ENCODE measurements around the gene GTF2IRD1. TPM values are rescaled to one million over a fixed set of nuclear protein-coding genes. Genes with fewer than 3 reads are reported as not detected.
"Not testable (repeated sequence)": the region's sequence is repeated elsewhere in the genome, so short reads cannot be mapped to it uniquely, and the experiment has no call there.

The GTF2IRD1 gene
- total RNA-seq, 1 experiment from 2014 or later = 53.6 TPM

- no peak overlapping the region for H3K4me3 Mint-ChIP-seq (ENCODE audit: unreplicated experiment)
- POLR2A ChIA-PET = no interaction called here
- no TSS peak for BruUV-seq (replicated peaks)
- Histone ChIP-seq H3K36me3 (ENCODE audit: control insufficient read depth, insufficient read depth, low read length) (peaks cover 8% of the 10 kb centered on the region), H3K4me3 (ENCODE audit: low read depth, low read length) (no peak overlapping the region), H3K27me3 (replicated peaks; ENCODE audit: control insufficient read depth, insufficient read depth, low read length) (no peaks in the 10 kb centered on the region), H3K9me3 (no peaks in the 10 kb centered on the region), H3K4me1 (0 out of 2 replicates have a peak, but pooled peaks cover 6% of the 10 kb centered on the region)
- CTCF ChIA-PET = no interaction called here
- H3K36me3 Mint-ChIP-seq (ENCODE audit: insufficient read depth, unreplicated experiment) = peaks cover 64% of the 10 kb centered on the region
- no peaks in the 10 kb centered on the region for H3K27me3 Mint-ChIP-seq (ENCODE audit: insufficient read depth, unreplicated experiment)
- no peak for TF ChIP-seq CTCF (IDR thresholded peaks at IDR 0.05; ENCODE audit: insufficient read depth in 1 of 2, low read depth in 1 of 2, low read length in 1 of 2, severe bottlenecking in 1 of 2, unreplicated experiment in 1 of 2)
- intact Hi-C loops (cut with micrococcal nuclease; ENCODE audit: unreplicated experiment) = no loop called here
- no peaks in the 10 kb centered on the region for H3K9me3 Mint-ChIP-seq (ENCODE audit: unreplicated experiment)
- DNase-seq = no peak
- no peak overlapping the region for H3K27ac Mint-ChIP-seq (ENCODE audit: unreplicated experiment)
- H3K4me1 Mint-ChIP-seq (ENCODE audit: low read depth, unreplicated experiment) = peaks cover 7% of the 10 kb centered on the region
These were observed 88.9 kb downstream of the GTF2IRD1 start for GRCh38 chr7:74542558-74543117.

- peak; percentile 69 to 74 for TF ChIP-seq CTCF (IDR thresholded peaks at IDR 0.05; ENCODE audit: insufficient read depth in 1 of 2, low read depth in 1 of 2, low read length in 1 of 2, severe bottlenecking in 1 of 2, unreplicated experiment in 1 of 2)
- Histone ChIP-seq H3K9me3 (no peaks in the 10 kb centered on the region), H3K27me3 (replicated peaks; ENCODE audit: control insufficient read depth, insufficient read depth, low read length) (no peaks in the 10 kb centered on the region), H3K4me1 (0 out of 2 replicates have a peak, but pooled peaks cover 6% of the 10 kb centered on the region), H3K36me3 (ENCODE audit: control insufficient read depth, insufficient read depth, low read length) (peaks cover 8% of the 10 kb centered on the region), H3K4me3 (ENCODE audit: low read depth, low read length) (no peak overlapping the region)
- Mint-ChIP-seq H3K4me1 (ENCODE audit: low read depth, unreplicated experiment) (peaks cover 7% of the 10 kb centered on the region), H3K27me3 (ENCODE audit: insufficient read depth, unreplicated experiment) (no peaks in the 10 kb centered on the region), H3K9me3 (ENCODE audit: unreplicated experiment) (no peaks in the 10 kb centered on the region), H3K4me3 (ENCODE audit: unreplicated experiment) (no peak overlapping the region), H3K27ac (ENCODE audit: unreplicated experiment) (peak overlapping the region; percentile 69), H3K36me3 (ENCODE audit: insufficient read depth, unreplicated experiment) (peaks cover 74% of the 10 kb centered on the region)
- ChIA-PET POLR2A (no interaction called here), CTCF (no interaction called here)
- intact Hi-C loops (cut with micrococcal nuclease; ENCODE audit: unreplicated experiment) = loop anchor here (1.0 to 5.0 kb wide), 2 partner anchors 108 to 128 kb away; no protein-coding TSS in a partner anchor
- BruUV-seq (replicated peaks) = no TSS peak
- DNase-seq = peak; percentile 61 to 67
These were observed 91.2 kb downstream of the GTF2IRD1 start for GRCh38 chr7:74544706-74545469.

GRCh38 chr7:74545921-74546320 is 92.2 kb downstream of the GTF2IRD1 start:
- H3K27ac Mint-ChIP-seq (ENCODE audit: unreplicated experiment) = no peak overlapping the region
- POLR2A ChIA-PET = interaction anchor here (0.6 kb wide), 1 partner anchor 48 kb away, joined by 3 read pairs; no protein-coding TSS in a partner anchor
- Histone ChIP-seq H3K36me3 (ENCODE audit: control insufficient read depth, insufficient read depth, low read length) (peaks cover 8% of the 10 kb centered on the region), H3K9me3 (no peaks in the 10 kb centered on the region), H3K27me3 (replicated peaks; ENCODE audit: control insufficient read depth, insufficient read depth, low read length) (no peaks in the 10 kb centered on the region), H3K4me3 (ENCODE audit: low read depth, low read length) (no peak overlapping the region), H3K4me1 (0 out of 2 replicates have a peak, but pooled peaks cover 6% of the 10 kb centered on the region)
- H3K27me3 Mint-ChIP-seq (ENCODE audit: insufficient read depth, unreplicated experiment) = no peaks in the 10 kb centered on the region
- CTCF ChIA-PET = interaction anchor here (0.6 to 0.7 kb wide), 3 partner anchors 212 to 442 kb away, joined by 4 to 7 read pairs (median 4); no protein-coding TSS in a partner anchor
- peaks cover 7% of the 10 kb centered on the region for H3K4me1 Mint-ChIP-seq (ENCODE audit: low read depth, unreplicated experiment)
- intact Hi-C loops (cut with micrococcal nuclease; ENCODE audit: unreplicated experiment) = loop anchor here (1.0 to 5.0 kb wide), 2 partner anchors 109 to 129 kb away; no protein-coding TSS in a partner anchor
- BruUV-seq (replicated peaks) = no TSS peak
- no peak for DNase-seq
- TF ChIP-seq CTCF (IDR thresholded peaks at IDR 0.05; ENCODE audit: insufficient read depth in 1 of 2, low read depth in 1 of 2, low read length in 1 of 2, severe bottlenecking in 1 of 2, unreplicated experiment in 1 of 2) = no peak
- peaks cover 72% of the 10 kb centered on the region for H3K36me3 Mint-ChIP-seq (ENCODE audit: insufficient read depth, unreplicated experiment)
- no peak overlapping the region for H3K4me3 Mint-ChIP-seq (ENCODE audit: unreplicated experiment)
- H3K9me3 Mint-ChIP-seq (ENCODE audit: unreplicated experiment) = no peaks in the 10 kb centered on the region

GRCh38 chr7:74553596-74554012 is 99.9 kb downstream of the GTF2IRD1 start:
- H3K36me3 ChIP-seq (ENCODE audit: control insufficient read depth, insufficient read depth, low read length); H3K27ac Mint-ChIP-seq (ENCODE audit: unreplicated experiment); H3K27me3 ChIP-seq (replicated peaks; ENCODE audit: control insufficient read depth, insufficient read depth, low read length); POLR2A ChIA-PET; H3K27me3 Mint-ChIP-seq (ENCODE audit: insufficient read depth, unreplicated experiment); BruUV-seq (replicated peaks); CTCF ChIA-PET; DNase-seq; H3K4me1 Mint-ChIP-seq (ENCODE audit: low read depth, unreplicated experiment); H3K4me3 ChIP-seq (ENCODE audit: low read depth, low read length); intact Hi-C loops (cut with micrococcal nuclease; ENCODE audit: unreplicated experiment); H3K9me3 ChIP-seq; H3K4me3 Mint-ChIP-seq (ENCODE audit: unreplicated experiment); H3K4me1 ChIP-seq; H3K9me3 Mint-ChIP-seq (ENCODE audit: unreplicated experiment): not testable (repeated sequence)
- peaks cover 49% of the 10 kb centered on the region for H3K36me3 Mint-ChIP-seq (ENCODE audit: insufficient read depth, unreplicated experiment)
